Uterus (tissue), 2 donors: Measurements from ENCODE around the gene ELAVL3.

ENCODE experiments used
- POLR2A ChIP-seq, 2 donors: fragments of 450-650 bp; IDR thresholded peaks; one replicate each; pipeline ENCODE4 v1.6.1; 2016; ENCODE audit warnings: antibody characterized with exemption in 2 of 2, mild to moderate bottlenecking in 1 of 2, moderate library complexity in 1 of 2
- TF ChIP-seq, protein P1 (sequence below), 4 experiments: fragments of 200-600 bp in 2 of 4; fragments of 450-650 bp in 2 of 4; sonication (generic) in 2 of 4; IDR thresholded peaks; one replicate each; pipeline ENCODE4 v1.5.1; 2016 to 2019; ENCODE audit warnings: antibody characterized with exemption in 4 of 4, mild to moderate bottlenecking in 2 of 4, moderate library complexity in 1 of 4

DNA sequence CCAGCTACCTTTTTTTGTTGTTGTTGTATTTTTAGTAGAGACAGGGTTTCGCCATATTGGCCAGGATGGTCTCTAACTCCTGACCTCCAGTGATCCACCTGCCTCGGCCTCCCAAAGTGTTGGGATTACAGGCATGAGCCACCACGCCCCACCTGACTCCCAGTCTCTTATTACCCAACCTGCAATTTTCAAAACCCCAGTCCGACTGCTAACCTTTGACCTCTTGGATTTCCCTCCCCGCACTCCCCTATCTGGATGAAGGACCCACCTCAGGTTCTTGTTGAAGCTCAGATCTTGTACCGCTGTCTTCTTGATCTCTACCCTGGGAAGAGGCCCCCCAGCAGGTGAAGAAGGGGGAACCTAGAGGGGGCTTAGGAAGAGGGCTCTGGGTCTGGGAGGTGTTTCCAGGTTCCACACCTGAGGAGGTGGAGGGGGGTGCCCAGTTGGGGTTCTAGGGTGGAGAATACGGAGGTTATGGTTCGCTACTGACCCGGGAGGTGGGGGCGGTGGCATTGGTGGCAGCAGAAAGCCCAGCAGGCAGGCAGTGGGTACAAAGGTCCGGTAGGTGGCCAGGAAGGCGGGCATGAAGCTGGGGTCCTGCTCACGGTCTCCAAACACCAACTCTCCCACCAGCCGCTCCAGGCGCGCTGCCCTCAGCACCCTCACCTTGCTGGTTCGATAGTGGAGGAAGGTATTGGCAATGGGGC, 64.3 kb downstream of the ELAVL3 start:
- no peak for TF ChIP-seq POLR2A (IDR thresholded peaks at IDR 0.05)
- TF ChIP-seq, protein P1, sequence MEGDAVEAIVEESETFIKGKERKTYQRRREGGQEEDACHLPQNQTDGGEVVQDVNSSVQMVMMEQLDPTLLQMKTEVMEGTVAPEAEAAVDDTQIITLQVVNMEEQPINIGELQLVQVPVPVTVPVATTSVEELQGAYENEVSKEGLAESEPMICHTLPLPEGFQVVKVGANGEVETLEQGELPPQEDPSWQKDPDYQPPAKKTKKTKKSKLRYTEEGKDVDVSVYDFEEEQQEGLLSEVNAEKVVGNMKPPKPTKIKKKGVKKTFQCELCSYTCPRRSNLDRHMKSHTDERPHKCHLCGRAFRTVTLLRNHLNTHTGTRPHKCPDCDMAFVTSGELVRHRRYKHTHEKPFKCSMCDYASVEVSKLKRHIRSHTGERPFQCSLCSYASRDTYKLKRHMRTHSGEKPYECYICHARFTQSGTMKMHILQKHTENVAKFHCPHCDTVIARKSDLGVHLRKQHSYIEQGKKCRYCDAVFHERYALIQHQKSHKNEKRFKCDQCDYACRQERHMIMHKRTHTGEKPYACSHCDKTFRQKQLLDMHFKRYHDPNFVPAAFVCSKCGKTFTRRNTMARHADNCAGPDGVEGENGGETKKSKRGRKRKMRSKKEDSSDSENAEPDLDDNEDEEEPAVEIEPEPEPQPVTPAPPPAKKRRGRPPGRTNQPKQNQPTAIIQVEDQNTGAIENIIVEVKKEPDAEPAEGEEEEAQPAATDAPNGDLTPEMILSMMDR (IDR thresholded peaks at IDR 0.05) = no peak
